ENCODE results near the gene FAM53B.

The FAM53B gene

DNA sequence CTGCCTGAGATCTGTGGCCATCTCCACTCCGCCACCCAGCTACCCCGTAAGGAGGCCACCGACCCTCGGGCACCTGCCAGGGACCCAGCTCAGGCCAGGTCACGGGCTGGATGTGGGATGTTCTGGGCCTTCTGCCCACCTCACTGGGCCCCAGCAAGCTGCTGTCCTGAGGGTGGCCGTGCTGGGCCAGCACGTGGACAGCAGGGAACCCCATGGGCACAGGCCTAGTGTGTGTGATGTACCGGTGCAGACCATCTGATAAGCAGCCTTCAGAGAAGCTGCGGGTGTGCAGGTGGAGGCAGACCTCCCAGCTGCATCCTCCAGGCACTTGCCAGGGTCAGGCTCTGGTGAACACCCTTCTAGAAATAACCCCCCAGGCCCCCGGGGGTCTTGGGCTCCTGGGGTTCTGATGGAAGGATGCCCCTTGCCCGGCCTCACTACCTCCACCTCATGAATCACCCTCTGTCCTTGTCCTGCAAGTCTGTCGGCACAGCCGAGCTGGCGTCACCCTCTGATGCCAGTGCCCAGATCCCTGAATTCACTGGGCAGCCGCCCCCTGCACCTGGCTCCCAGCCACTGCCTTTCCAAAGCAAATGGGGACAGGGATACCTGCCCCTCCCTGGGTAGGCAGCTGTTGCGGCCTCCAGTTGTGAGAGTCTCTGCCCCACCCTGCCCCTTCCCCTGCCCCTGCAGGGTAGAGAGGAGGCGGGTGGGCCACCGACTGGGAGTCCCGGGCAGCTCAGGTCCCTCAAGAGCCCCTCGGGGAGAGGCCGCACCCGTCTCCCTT, 139.8 kb downstream of the FAM53B start:
- H3K4me3 ChIP-seq (ENCODE audit: low read depth, low read length), result no peak overlapping the region
- DNase-seq (ENCODE audit: low read depth), result no peak
- TF ChIP-seq CTCF (IDR thresholded peaks at IDR 0.05; ENCODE audit: low read depth, low read length, missing control alignments), result no peak

- no peak for TF ChIP-seq CTCF (IDR thresholded peaks at IDR 0.05; ENCODE audit: low read depth, low read length, missing control alignments)
- H3K4me3 ChIP-seq (ENCODE audit: low read depth, low read length), result no peak overlapping the region
- DNase-seq (ENCODE audit: low read depth), result no peak
These were observed 140.6 kb downstream of the FAM53B start for GRCh38 chr10:124603376-124604213.

DNA sequence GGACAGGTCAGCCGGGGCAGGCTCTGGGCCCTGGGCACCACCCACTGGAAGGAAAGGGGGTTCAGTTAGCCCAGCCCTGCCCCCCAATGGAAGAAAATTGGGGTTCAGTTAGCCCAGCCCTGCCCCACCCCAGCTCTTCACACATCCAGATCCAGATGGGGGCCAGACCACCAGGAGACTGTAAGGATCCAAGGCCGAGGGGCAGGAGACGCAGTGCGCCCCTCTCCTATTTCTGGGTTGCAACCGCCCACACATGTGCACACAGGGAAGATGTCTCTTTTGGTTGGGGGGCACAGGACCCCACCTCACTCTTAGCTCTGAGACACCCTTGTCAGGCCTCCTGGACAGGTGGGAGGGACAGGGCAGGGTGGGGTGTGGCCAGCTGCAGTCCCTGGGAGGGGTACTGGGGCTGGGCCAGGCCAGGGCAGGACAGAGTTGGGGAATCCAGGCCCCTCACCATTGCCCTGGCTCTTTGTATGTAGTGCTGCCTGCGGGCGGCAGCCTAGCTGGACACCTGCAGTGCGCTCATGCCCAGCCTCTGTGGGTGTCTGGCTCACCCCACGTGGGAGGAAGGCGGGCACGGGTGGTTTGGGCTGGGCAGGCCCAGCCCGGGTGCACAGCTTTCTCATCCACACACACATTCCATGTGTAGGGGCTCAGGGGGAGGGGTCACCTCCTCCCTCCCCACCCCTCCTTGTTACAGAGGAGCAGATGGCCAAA, 141.4 kb downstream of the FAM53B start:
- H3K4me3 ChIP-seq (ENCODE audit: low read depth, low read length), result no peak overlapping the region
- DNase-seq (ENCODE audit: low read depth), result no peak
- TF ChIP-seq CTCF (IDR thresholded peaks at IDR 0.05; ENCODE audit: low read depth, low read length, missing control alignments), result no peak

DNA sequence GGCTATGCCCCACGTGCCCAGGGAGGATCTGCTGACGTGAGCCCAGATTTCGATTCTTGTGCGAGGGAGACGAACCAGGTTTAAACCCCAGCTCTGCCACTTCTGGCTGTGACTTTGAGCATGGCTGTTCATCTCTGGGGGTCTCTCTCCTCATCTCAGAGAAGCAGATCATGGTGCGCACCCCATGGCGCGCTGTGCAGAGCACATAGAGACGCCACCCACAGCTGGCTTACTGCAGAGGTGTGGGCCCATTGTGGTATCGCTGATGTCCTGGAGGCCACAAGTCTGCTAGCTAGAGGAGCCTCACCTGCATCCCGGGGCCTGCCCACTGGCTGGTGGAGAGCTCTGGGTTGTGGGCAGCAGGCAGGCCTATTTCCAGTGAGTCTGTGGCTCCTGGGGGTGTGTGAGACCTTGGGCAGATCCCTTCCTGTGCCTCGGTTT, 142.0 kb downstream of the FAM53B start:
- H3K4me3 ChIP-seq (ENCODE audit: low read depth, low read length), result no peak overlapping the region
- no peak for DNase-seq (ENCODE audit: low read depth)
- TF ChIP-seq CTCF (IDR thresholded peaks at IDR 0.05; ENCODE audit: low read depth, low read length, missing control alignments), result no peak

- DNase-seq (ENCODE audit: low read depth), result no peak
- no peak overlapping the region for H3K4me3 ChIP-seq (ENCODE audit: low read depth, low read length)
- no peak for TF ChIP-seq CTCF (IDR thresholded peaks at IDR 0.05; ENCODE audit: low read depth, low read length, missing control alignments)
These were observed 142.6 kb downstream of the FAM53B start for GRCh38 chr10:124601431-124602120.

GRCh38 chr10:124601016-124601415, 143.2 kb downstream of the FAM53B start:
- no peak overlapping the region for H3K4me3 ChIP-seq (ENCODE audit: low read depth, low read length)
- no peak for TF ChIP-seq CTCF (IDR thresholded peaks at IDR 0.05; ENCODE audit: low read depth, low read length, missing control alignments)
- DNase-seq (ENCODE audit: low read depth), result no peak

Data from GM12864 (cell line).